ENCODE data around the gene RPS2. TPM values are rescaled to one million over a fixed set of nuclear protein-coding genes. Genes with fewer than 3 reads are reported as not detected.
A peak's percentile ranks its signal among the peaks of the same experiment; 100 is the strongest.

Gene RPS2
- total and polyA plus RNA-seq, 8 donors: 1,316 to 3,219 (median 1,806) TPM

- no peak for TF ChIP-seq CTCF (IDR thresholded peaks at IDR 0.05)
- DNase-seq (no peak), FAIRE-seq (no peak), ATAC-seq (peak in 3 of 4 donors; percentile 21 to 48 (median 38))
- no peaks in the 10 kb centered on the region for H3K36me3 ChIP-seq
- H3K9me3 ChIP-seq: no peaks in the 10 kb centered on the region
- no peaks in the 10 kb centered on the region for H3K27me3 ChIP-seq
- WGBS, 2 donors: 80 to 95% methylated on average over 22 of the region's 22 CpGs
- peaks cover 0 to 8% (median 0%) of the 10 kb centered on the region in 3 donors for H3K4me1 ChIP-seq
- intact Hi-C loops (cut with DNase I): no loop called here
- H3K4me3 ChIP-seq: peak overlapping the region in 2 of 4 donors; percentile 17 to 49
- peak overlapping the region in 3 of 4 donors; percentile 16 to 57 (median 26) for H3K27ac ChIP-seq
Observed at GRCh38 chr16:1953734-1954133, 10.9 kb downstream of the RPS2 start.

GRCh38 chr16:1950559-1950958 lies 14.1 kb downstream of the RPS2 start:
- FAIRE-seq (no peak), DNase-seq (no peak), ATAC-seq (no peak)
- WGBS, 2 donors: 88 to 90% methylated on average over 19 of the region's 19 CpGs
- H3K27ac ChIP-seq: no peak overlapping the region
- H3K36me3 ChIP-seq: no peaks in the 10 kb centered on the region
- H3K4me3 ChIP-seq: no peak overlapping the region
- no peaks in the 10 kb centered on the region for H3K9me3 ChIP-seq
- intact Hi-C loops (cut with DNase I): no loop called here
- H3K4me1 ChIP-seq: peaks cover 0 to 7% (median 0%) of the 10 kb centered on the region in 3 donors
- H3K27me3 ChIP-seq: no peaks in the 10 kb centered on the region
- no peak for TF ChIP-seq CTCF (IDR thresholded peaks at IDR 0.05)

- H3K27me3 ChIP-seq: no peaks in the 10 kb centered on the region
- no peaks in the 10 kb centered on the region for H3K9me3 ChIP-seq
- no peak for ATAC-seq
- H3K36me3 ChIP-seq: no peaks in the 10 kb centered on the region
- 78 to 80% methylated on average over 6 to 7 of the region's 7 CpGs for WGBS, 2 donors
- TF ChIP-seq CTCF (IDR thresholded peaks at IDR 0.05): no peak
- peak in 1 of 6 donors; percentile 13 for DNase-seq
- intact Hi-C loops (cut with DNase I): no loop called here
- H3K4me1 ChIP-seq: peaks cover 0 to 7% (median 0%) of the 10 kb centered on the region in 3 donors
- no peak for FAIRE-seq
- H3K4me3 ChIP-seq: no peak overlapping the region
- no peak overlapping the region for H3K27ac ChIP-seq
Observed at GRCh38 chr16:1950047-1950446, 14.6 kb downstream of the RPS2 start.

GRCh38 chr16:1949507-1949906 lies 15.1 kb downstream of the RPS2 start:
- no peak for TF ChIP-seq CTCF (IDR thresholded peaks at IDR 0.05)
- WGBS, 2 donors: 92 to 94% methylated on average over 10 to 11 of the region's 11 CpGs
- no peaks in the 10 kb centered on the region for H3K27me3 ChIP-seq
- peaks cover 0 to 5% (median 0%) of the 10 kb centered on the region in 3 donors for H3K4me1 ChIP-seq
- H3K9me3 ChIP-seq: no peaks in the 10 kb centered on the region
- no peak for FAIRE-seq
- no peak for DNase-seq
- no peaks in the 10 kb centered on the region for H3K36me3 ChIP-seq
- H3K27ac ChIP-seq: no peak overlapping the region
- intact Hi-C loops (cut with DNase I): no loop called here
- no peak for ATAC-seq
- no peak overlapping the region for H3K4me3 ChIP-seq

- Histone ChIP-seq H3K4me3 (no peak overlapping the region), H3K4me1 (no peaks in the 10 kb centered on the region), H3K9me3 (no peaks in the 10 kb centered on the region), H3K27ac (no peak overlapping the region), H3K36me3 (no peaks in the 10 kb centered on the region), H3K27me3 (no peaks in the 10 kb centered on the region)
- TF ChIP-seq CTCF (IDR thresholded peaks at IDR 0.05): no peak
- FAIRE-seq: no peak
- WGBS, 2 donors: 89 to 90% methylated on average over 9 of the region's 9 CpGs
- intact Hi-C loops (cut with DNase I): no loop called here
- ATAC-seq: no peak
- DNase-seq: no peak
Observed at GRCh38 chr16:1947369-1947670, 17.3 kb downstream of the RPS2 start.
